Endodermal cell (in vitro differentiated cells): Measurements from ENCODE around the gene SPDEF. TPM values are rescaled to one million over a fixed set of nuclear protein-coding genes. Genes with fewer than 3 reads are reported as not detected.
A peak's percentile ranks its signal among the peaks of the same experiment; 100 is the strongest.

ENCODE experiments used
- DNase-seq: peaks from one replicate; pipeline ENCODE4 v3.0.0-alpha.2; 2017
- H3K27ac ChIP-seq: 2 replicates; pipeline ENCODE4 v1.5.1; 2013; ENCODE audit warnings: mild to moderate bottlenecking, low read depth, low read length, moderate library complexity
- H3K27me3 ChIP-seq: 2 replicates; pipeline ENCODE4 v1.6.1; 2013; ENCODE audit warnings: mild to moderate bottlenecking, low read length, moderate library complexity; ENCODE audit not compliant: insufficient read depth, control insufficient read depth, poor library complexity, severe bottlenecking
- H3K36me3 ChIP-seq: 2 replicates; pipeline ENCODE4 v1.7.0; 2013; ENCODE audit warnings: mild to moderate bottlenecking, low read length, moderate library complexity; ENCODE audit not compliant: control insufficient read depth, insufficient read depth
- H3K4me1 ChIP-seq: one replicate; pipeline ENCODE4 v1.7.0; 2013; ENCODE audit warnings: low read length; ENCODE audit not compliant: control insufficient read depth, insufficient read depth
- H3K4me3 ChIP-seq: 2 replicates; pipeline ENCODE4 v1.5.1; 2013; ENCODE audit warnings: mild to moderate bottlenecking, low read length, moderate library complexity
- H3K9ac ChIP-seq: 2 replicates; pipeline ENCODE4 v1.6.1; 2013; ENCODE audit warnings: mild to moderate bottlenecking, low read length, moderate library complexity; ENCODE audit not compliant: poor library complexity, severe bottlenecking; ENCODE audit errors: extremely low read depth
- H3K9me3 ChIP-seq: 2 replicates; pipeline ENCODE4 v1.6.1; 2013; ENCODE audit warnings: mild to moderate bottlenecking, low read length, moderate library complexity; ENCODE audit not compliant: control insufficient read depth
- H3K27ac Mint-ChIP-seq: 2 replicates; pipeline ENCODE4 v1.8.0; 2020; ENCODE audit warnings: mixed read lengths
- H3K27me3 Mint-ChIP-seq: 2 replicates; pipeline ENCODE4 v1.8.0; 2021; ENCODE audit warnings: mild to moderate bottlenecking, mixed read lengths; ENCODE audit not compliant: insufficient read depth
- H3K36me3 Mint-ChIP-seq: 2 replicates; pipeline ENCODE4 v1.8.0; 2020; ENCODE audit warnings: low read depth, mixed read lengths
- H3K4me1 Mint-ChIP-seq: 2 replicates; pipeline ENCODE4 v1.8.0; 2020; ENCODE audit warnings: mixed read lengths
- H3K4me3 Mint-ChIP-seq: 2 replicates; pipeline ENCODE4 v1.8.0; 2020; ENCODE audit warnings: mild to moderate bottlenecking, moderate library complexity, mixed read lengths
- H3K9me3 Mint-ChIP-seq: 2 replicates; pipeline ENCODE4 v1.8.0; 2020; ENCODE audit warnings: mild to moderate bottlenecking, mixed read lengths
- CTCF ChIP-seq: fragments of 200-600 bp; sonication (generic); conservative IDR thresholded peaks from 2 replicates; pipeline ENCODE4 v1.5.0; 2021; ENCODE audit warnings: antibody characterized with exemption, mild to moderate bottlenecking
- WGBS, 2 experiments: methylation state at CpG; one replicate each; pipeline versions ENCODE4 v1.1.5 to v1.1.7; 2013; ENCODE audit warnings: missing lambda C conversion rate in 2 of 2, mixed read lengths in 1 of 2; ENCODE audit not compliant: insufficient coverage in 1 of 2, insufficient read length in 1 of 2; 5-methylcytosine and 5-hydroxymethylcytosine counted together
- long read RNA-seq, 4 experiments: library from polyadenylated mRNA in 2 of 4; library from RNA in 1 of 4; library from capped mRNA in 1 of 4; stranded (forward) in 3 of 4; unstranded in 1 of 4; transcript quantifications; one replicate each; pipeline ENCODE4 v2.0.0, GENCODE V29; 2020 to 2021; ENCODE audit warnings: inconsistent platforms in 1 of 4
- polyA plus RNA-seq, 2 experiments: library from polyadenylated mRNA; stranded (reverse); fragments of 50-300 nt; gene quantifications; one replicate each; pipeline ENCODE4 v1.2.3, GENCODE V29; 2013
- total RNA-seq, 2 donors: library from RNA; stranded (reverse); fragmentation: NEBNext Ultra II Directional in 1 of 2; extraction: Animal tissue kit (Norgen Biotek cat#: 25700) in 1 of 2; gene quantifications; 2 replicates in 1 of 2; 3 replicates in 1 of 2; pipeline ENCODE4 v1.2.1, GENCODE V29; 2021

SPDEF gene
- total RNA-seq, result 1 to 10 TPM; 1.1 to 2.6 TPM
- polyA plus RNA-seq (2013, experiment 1 of 2), result 0.57 TPM
- polyA plus RNA-seq (2013, experiment 2 of 2), result 0.25 TPM
- long read RNA-seq, experiment 1, result 0 reads
- long read RNA-seq, experiment 2, partial matches to known transcripts, result 0 of 1 reads
- long read RNA-seq, experiment 2, other reads (novel, unspliced or antisense), result 0 of 1 reads
- long read RNA-seq, experiment 3, transcript SPDEF-201 (6 exons, 1,895 nt), result major isoform, 10 of 12 reads
- long read RNA-seq, experiment 3, partial matches to known transcripts, result 0 of 12 reads
- long read RNA-seq, experiment 3, other reads (novel, unspliced or antisense), result 1 of 12 reads
- long read RNA-seq, experiment 4, result 0 reads

DNA sequence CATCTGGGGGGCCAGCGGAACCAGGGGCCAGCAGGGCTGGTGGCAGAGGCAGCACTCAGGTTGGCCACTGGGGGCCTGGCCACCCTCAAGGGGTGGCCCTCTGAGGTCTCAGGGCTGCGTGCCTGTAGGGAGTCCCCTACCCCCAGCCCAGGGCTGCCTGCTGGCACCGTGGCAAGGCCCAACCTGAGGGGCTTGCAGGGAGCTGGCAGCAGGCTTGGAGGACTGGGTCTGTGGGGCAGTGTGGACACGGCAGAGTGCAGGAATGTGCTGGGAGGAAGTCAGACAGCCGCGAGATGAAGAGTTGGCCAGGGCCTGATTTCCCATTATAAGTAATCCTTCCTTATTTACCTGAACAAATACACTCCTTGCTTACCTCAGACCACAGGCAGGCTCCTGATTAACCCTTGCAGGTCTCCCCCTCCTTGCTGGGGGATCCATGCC, at the start of gene SPDEF:
TSS of gene SPDEF (minus strand) at position 299 of the 441 bp plus-strand sequence. CDS start 11,874 bp downstream, outside the sequence.
- Histone ChIP-seq H3K4me3 (no peak within 1 kb of the TSS), H3K27ac (no peak within 1 kb of the TSS), H3K9me3 (no peaks in the 10 kb centered on the region), H3K9ac (peak within 1 kb of the TSS; percentile 6), H3K36me3 (no peaks in the 10 kb centered on the region), H3K27me3 (no peaks in the 10 kb centered on the region), H3K4me1 (peaks cover 18% of the 10 kb centered on the region)
- H3K4me3 Mint-ChIP-seq, result peak within 1 kb of the TSS; percentile 29
- H3K36me3 Mint-ChIP-seq, result no peaks in the 10 kb centered on the region
- peak; percentile 61 for DNase-seq
- no peaks in the 10 kb centered on the region for H3K9me3 Mint-ChIP-seq
- peak within 1 kb of the TSS; percentile 18 for H3K27ac Mint-ChIP-seq
- 64 to 67% methylated on average over 3 to 6 of the region's 6 CpGs for WGBS, 2 experiments
- peaks cover 31% of the 10 kb centered on the region for H3K4me1 Mint-ChIP-seq
- H3K27me3 Mint-ChIP-seq, result no peaks in the 10 kb centered on the region
- peak; percentile 61 for TF ChIP-seq CTCF

DNA sequence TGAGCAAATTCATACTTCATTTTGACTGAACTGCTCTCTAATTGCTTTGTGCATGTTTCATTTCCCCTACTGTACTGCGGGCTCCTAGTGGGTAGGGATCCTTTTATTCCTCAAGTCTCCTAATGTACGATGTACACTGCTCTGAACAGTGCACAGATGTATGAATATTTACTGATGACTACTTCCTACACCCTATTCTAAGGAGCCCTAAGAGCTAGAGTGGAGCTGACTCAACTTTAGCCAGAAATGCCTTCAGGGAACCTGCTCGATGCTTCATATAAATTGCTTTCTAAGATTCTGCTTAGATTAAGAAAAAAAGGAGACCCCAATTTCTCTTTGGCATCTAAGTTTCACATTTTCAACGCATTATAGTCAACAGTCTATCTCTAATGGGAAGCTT, 47.6 kb upstream of the SPDEF start:
- TF ChIP-seq CTCF, result no peak
- no peaks in the 10 kb centered on the region for H3K9me3 ChIP-seq
- WGBS, 2 experiments, result 97 to 100% methylated on average over 2 to 4 of the region's 4 CpGs
- no peak for DNase-seq
- H3K9me3 Mint-ChIP-seq, result no peaks in the 10 kb centered on the region
- peaks cover 12% of the 10 kb centered on the region for H3K36me3 ChIP-seq
- peaks cover 20% of the 10 kb centered on the region for H3K27me3 ChIP-seq
- H3K36me3 Mint-ChIP-seq, result peaks cover 16% of the 10 kb centered on the region
- no peak overlapping the region for H3K4me3 ChIP-seq
- H3K27ac Mint-ChIP-seq, result no peak overlapping the region
- peaks cover 26% of the 10 kb centered on the region for H3K4me1 Mint-ChIP-seq
- peaks cover 8% of the 10 kb centered on the region for H3K4me1 ChIP-seq
- no peak overlapping the region for H3K9ac ChIP-seq
- no peak overlapping the region for H3K27ac ChIP-seq
- no peaks in the 10 kb centered on the region for H3K27me3 Mint-ChIP-seq
- no peak overlapping the region for H3K4me3 Mint-ChIP-seq

DNA sequence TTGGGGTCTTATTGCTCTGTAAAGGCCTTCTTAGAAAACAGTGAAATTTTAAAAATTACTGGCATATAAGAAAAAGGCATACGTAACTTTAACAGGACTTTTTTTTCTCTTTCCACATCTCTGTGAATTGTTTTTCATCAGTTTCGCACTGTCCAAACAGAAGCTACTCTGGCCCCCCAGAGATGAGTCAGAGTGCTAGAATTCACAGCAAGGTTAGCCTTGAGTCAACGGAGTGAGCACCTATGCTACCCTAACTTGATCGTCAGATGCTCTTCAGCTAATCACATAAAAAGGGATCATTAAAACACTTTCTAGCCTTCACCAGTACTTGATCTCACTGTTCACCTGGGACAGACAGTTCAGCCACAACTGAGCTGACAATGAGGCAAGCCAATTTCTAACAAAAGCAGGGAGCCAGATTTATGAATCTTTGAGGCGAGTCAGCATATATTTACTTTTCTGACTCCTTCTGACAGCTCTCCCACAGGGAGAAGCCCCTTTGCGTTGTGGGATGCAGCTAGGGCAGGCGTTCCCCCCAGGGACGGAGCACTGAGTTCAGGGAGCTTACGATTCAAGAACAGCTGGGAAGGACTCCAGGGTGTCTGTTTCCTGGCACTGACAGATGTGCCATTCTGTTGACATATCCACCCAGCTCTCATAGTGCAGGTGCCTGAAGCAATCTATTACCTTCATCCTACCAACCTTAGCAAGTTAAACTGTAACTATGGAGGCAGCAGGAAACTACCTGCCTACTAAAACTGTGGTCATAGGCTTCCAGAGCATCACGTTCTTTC, 46.4 kb upstream of the SPDEF start:
- Mint-ChIP-seq H3K4me3 (no peak overlapping the region), H3K9me3 (no peaks in the 10 kb centered on the region), H3K36me3 (peaks cover 16% of the 10 kb centered on the region), H3K27me3 (peaks cover 2% of the 10 kb centered on the region), H3K4me1 (peaks cover 37% of the 10 kb centered on the region), H3K27ac (peak overlapping the region; percentile 8)
- no peak for TF ChIP-seq CTCF
- Histone ChIP-seq H3K4me1 (peaks cover 13% of the 10 kb centered on the region), H3K27ac (no peak overlapping the region), H3K27me3 (peaks cover 21% of the 10 kb centered on the region), H3K9ac (no peak overlapping the region), H3K36me3 (peaks cover 12% of the 10 kb centered on the region), H3K9me3 (no peaks in the 10 kb centered on the region), H3K4me3 (no peak overlapping the region)
- DNase-seq, result peak; percentile 41
- 73 to 79% methylated on average over 5 to 10 of the region's 10 CpGs for WGBS, 2 experiments
